T follicular helper cell (primary cell): ENCODE data around the gene ATOX1.

Experiments
- DNase-seq: peaks from one replicate; pipeline ENCODE4 v3.0.0-alpha.2; 2020; ENCODE audit warnings: low read depth

Gene ATOX1

GRCh38 chr5:151770383-151771258 is 12.2 kb upstream of the ATOX1 start:
- DNase-seq: no peak

- DNase-seq: no peak
Measured at GRCh38 chr5:151766975-151767374, 8.5 kb upstream of the ATOX1 start.

DNA sequence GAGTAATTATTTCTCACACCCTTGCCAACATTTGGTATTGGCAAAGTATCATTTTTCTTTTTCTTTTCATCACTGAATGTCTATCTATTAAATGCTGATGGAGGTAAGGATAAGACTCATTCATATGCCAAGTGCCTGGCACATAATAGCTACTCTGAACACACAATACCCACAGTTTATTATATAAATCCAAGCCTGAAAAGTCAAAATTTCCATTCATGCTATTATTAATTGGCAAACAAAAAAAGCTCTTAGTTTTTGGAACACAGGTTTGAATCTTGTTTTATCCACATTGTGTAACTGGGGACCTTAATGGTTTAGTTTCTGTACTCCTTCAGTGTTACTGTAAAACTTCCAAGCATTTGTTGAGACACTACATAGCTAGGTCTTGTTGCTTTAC is 6.4 kb upstream of the ATOX1 start:
- no peak for DNase-seq

DNA sequence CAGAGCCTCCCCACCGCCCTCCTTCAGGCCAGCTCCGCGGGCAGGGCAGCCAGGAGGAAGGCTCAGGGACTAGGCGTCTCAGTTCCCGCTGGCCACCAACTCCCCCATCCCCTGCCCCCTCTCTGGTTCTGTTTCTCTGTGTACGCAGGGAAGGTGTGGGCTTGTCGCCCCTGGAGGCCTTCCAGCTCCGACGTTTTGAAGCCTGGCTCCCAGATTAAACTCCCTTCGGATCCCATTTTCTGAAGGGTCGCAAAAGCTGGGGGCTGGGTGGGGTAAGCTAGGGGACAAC is 346 bp downstream of the ATOX1 start:
- DNase-seq: no peak

GRCh38 chr5:151757233-151758140 is 944 bp downstream of the ATOX1 start:
- DNase-seq: peak; percentile 9

DNA sequence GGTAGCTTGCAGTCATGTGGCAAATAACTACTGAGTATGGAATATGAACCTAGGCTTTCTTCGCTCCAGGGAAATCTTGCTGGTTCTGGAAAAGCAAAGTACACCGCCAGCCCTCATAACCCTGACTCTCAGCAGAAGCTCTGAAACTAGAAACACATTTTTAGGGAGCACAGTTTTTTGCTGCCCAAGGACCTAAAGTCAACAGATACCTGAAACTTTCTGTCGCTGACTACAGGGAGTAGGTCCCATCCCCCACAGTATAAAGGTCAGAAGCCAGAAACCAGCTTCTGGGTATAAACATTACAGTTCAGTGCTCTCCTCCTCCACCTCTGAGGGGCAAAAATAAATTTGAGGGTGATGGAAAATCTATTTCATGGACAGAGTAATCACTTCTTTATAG is 3.0 kb downstream of the ATOX1 start:
- DNase-seq: no peak

DNA sequence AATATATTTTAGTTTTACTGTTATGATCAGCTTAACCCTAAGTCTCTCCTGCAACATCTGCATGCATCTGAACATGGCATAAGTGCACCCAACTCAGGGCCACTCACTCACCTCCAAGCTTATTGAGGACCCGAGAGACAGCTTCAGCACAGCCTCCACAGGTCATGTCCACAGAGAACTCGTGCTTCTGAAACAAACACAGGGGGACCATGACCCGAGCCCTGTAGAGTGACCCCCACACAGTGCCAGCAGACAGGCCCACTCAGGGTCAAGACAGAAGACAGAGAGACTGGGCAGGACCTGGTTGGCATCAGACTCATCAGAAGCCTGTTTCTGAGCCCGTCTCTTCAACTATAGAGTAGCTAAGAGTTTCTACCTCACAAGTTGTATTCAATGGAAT is 6.8 kb downstream of the ATOX1 start:
- no peak for DNase-seq

DNA sequence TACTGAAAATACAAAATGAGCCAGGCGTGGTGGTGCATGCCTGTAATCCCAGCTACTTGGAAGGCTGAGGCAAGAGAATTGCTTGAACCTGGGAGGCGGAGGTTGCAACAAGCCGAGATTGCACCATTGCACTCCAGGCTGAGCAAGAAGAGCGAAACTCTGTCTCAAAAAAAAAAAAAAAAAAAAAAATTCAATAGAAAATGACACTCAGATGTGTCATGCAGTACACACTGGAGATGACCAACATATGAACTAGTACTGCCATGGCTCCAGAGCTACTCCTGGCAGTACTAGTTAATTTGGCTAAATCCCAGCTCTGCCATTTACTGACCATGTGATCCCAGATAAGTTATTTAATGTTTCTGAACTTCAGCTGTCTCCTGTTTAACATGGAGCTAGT is 7.3 kb downstream of the ATOX1 start:
- DNase-seq: no peak

DNA sequence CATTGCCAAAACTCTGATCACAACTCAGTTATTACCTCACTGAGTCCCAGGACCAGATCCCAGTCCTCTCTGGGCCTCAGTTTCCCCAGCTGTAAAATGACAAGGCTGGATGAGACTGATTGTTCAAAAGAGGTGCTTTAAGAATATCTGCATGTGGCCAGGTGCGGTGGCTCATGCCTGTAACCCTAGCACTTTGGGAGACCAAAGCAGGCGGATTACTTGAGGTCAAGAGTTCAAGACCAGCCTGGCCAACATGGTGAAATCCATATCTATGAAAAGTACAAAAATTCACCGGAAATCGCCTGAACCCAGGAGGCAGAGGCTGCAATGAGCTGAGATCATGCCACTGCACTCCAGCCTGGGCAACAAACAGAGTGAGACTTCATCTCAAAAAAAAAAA is 8.3 kb downstream of the ATOX1 start:
- no peak for DNase-seq

DNA sequence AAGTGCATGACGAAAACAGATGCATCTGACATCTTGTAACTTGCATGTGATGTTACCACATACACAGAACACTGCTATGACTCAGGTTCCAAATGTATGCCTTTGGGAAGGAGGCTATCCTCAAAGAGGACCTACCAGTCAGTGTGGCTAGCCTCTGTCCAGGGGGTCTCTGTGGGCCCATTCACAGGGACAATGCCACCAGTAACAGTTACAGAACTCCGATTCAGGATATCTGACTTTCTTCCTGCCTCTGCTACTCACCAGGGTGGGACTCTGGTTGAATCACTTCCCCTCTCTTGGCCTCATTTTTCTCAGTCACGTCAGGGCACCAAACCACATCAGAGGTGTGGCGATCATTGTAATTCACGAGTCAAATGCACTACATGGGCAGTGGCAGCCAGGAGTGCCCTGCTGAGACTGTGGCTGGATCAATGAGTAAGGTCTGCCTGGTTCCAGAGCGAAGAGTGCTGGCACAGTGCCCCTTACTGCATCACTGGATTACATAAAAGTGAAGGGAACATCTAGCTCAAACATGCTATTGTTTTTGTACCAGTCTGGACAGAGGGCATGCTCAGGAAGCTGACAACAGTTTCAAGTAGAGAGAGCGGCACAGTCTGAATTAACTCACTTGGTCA is 13.2 kb downstream of the ATOX1 start:
- no peak for DNase-seq

DNA sequence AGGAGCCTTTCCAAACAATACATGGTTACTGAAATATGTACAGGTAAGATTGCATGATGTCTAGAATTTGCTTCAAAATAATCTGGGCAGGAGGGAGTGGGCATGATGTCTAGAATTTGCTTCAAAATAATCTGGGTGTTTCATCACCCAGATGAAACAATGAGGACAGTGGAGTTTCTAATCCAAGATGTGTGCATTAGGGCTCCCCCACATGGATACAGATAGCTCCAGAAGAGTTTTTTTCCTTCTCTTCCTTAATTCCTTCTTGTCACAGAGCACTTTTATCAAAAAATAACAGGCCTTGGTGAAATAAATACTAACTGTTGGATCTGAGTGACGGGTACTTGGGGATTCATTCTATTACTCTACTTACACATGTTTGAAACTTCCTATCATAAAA is 14.9 kb downstream of the ATOX1 start:
- DNase-seq: no peak

DNA sequence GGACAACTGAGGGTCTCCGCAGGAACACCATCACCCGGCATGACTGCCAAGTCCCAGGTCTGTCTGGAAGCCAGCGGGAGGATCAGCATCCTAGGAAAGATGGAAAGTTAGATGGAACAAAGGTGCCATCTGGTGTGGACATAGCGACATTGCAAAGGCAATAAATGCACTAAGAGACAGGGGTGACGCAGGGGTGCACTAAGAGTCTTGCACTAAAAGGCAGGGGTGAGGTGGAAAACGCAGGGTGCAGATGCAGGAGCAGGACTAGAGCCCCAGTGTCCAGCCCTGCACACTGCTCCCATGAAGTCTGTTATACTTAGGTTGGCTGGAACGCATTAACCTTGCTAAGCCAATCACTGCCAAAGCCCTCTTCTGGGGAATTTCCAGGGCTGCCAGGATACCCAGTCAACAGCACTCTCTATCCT is 15.5 kb downstream of the ATOX1 start:
- DNase-seq: no peak

GRCh38 chr5:151741678-151742423 is 16.6 kb downstream of the ATOX1 start:
- DNase-seq: no peak

- no peak for DNase-seq
Measured at GRCh38 chr5:151740958-151741373, 17.5 kb downstream of the ATOX1 start.

DNA sequence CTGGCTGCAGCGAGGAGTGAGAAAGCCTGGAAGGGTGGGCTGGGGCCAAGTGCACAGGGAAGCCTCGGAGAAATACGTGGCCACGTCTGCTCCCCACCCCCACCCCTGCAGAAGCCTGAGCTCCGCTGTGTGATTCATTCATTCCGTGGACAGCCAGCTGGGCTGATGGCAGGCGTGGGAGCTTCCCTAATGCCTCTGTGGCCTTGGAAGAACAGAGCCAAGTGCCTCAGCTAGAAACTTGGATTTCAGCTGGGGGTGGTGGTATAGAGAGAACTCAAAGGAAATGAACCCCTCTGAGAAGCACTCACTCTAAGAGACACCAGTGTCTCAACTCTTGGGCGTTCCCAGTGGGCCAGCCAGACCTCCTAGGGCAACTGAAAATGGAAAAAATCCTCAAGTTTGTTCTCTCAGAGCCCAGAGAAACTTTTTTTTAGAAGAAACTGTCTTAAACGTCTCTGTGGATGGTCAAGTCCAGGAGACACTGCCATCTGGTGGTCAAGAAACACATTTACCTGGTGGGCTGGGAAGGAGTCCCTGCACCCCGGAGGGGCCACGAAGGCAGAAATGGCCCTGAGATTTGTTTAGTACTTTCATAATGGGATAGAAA is 18.0 kb downstream of the ATOX1 start:
- peak; percentile 18 for DNase-seq

DNA sequence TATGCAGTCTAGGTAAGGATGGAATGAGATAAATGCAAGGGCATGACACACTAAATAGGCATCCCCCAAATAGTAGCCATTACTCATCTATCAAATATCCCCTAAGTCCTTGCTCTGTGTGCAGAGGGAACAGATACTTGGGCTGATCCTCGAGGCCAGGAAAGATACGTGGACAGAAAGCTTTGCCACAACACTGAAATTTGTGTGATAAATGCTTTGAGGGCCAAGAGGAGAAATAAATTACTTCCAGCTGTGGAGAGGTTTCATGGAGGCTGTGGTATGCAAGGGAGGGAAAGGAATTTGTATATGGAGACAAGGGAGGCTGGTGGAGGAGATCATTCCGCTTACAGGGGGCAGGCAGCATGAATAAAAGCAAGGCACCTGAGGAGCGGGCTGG is 18.5 kb downstream of the ATOX1 start:
- no peak for DNase-seq

DNA sequence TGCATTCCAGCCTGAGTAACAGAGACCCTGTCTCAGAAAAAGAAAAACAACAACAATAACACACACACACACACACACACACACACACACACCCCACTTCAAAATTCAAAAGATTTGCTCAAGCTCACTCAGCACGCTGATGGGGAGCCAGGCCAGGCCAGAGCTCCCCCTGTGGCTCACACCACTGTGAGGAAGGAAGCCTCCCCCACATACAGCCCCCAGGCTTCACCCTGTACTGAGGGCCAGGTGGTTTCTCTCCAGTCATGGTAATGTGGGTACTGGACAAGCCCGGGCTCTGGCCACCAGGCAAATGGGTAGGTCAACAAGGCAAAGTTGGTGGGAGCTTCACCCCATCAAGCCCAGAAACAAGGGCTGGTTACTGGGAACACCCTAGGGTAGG is 19.0 kb downstream of the ATOX1 start:
- no peak for DNase-seq

- DNase-seq: no peak
Measured at GRCh38 chr5:151738125-151738848, 20.1 kb downstream of the ATOX1 start.

DNA sequence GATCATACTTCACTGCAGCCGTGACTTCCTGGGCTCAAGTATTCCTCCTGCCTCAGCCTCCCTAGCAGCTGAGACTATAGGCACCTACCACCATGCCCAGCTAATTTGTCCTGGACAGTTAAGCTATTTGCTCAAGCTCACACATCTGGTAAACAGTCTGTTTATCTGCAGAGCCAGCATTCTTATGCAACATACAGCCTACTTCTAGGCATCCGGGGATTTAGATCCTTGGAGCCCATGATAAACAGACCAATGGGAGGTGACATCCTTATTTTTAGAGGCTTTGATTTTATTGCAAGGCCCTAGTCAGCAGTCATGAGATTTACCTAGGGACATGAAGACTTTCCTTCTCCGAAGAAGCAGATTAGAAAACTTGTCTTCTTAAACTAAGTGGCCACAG is 21.0 kb downstream of the ATOX1 start:
- DNase-seq: no peak

- no peak for DNase-seq
Measured at GRCh38 chr5:151735646-151736045, 22.8 kb downstream of the ATOX1 start.

DNA sequence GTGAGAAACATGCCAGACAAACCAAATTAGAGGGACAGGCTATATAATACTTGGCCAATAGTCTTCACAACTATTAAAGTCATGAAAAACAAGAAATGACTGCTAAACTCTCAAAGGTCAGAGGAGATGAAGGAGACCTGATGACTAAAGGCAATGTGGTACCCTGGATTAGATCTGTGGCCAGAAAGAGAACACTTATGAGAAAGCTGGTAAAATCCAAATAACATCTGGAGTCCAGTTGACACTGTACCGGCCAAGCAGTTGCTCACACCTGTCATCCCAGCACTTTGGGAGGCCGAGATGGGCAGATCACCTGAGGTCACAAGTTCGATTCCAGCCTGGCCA is 24.4 kb downstream of the ATOX1 start:
- DNase-seq: no peak
